Breast epithelium (tissue), 3 donors: Measurements from ENCODE around the gene MEOX2.

Experiments
- POLR2A ChIP-seq: fragments of 450-650 bp; IDR thresholded peaks from one replicate; pipeline ENCODE4 v1.6.1; 2016; ENCODE audit warnings: antibody characterized with exemption, mild to moderate bottlenecking, moderate library complexity
- TF ChIP-seq, protein P1 (sequence below), 3 donors: fragments of 450-650 bp; IDR thresholded peaks; one replicate each; pipeline ENCODE4 v1.5.1; 2016 to 2017; ENCODE audit warnings: antibody characterized with exemption in 3 of 3, mild to moderate bottlenecking in 3 of 3, moderate library complexity in 3 of 3

DNA sequence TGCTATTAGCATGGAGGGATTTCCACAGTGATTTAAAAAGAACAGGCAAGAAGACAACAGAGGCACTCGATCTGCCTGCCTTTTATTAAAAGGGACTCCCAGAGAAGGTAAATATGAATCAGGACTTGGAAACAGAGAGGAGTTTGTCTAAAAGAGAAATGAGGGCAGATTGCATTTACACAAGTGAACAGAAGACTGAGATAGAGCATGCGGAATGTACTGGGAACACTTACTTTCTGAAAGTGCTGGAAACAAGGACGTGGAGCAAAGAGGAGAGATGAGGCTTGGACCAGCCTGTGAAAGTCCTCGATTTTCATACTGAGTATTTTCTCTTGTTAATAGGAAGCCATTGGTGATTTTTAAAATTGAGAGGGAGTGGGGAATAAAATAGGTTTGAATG is 35.7 kb downstream of the MEOX2 start:
- TF ChIP-seq POLR2A, result no peak
- TF ChIP-seq, protein P1, sequence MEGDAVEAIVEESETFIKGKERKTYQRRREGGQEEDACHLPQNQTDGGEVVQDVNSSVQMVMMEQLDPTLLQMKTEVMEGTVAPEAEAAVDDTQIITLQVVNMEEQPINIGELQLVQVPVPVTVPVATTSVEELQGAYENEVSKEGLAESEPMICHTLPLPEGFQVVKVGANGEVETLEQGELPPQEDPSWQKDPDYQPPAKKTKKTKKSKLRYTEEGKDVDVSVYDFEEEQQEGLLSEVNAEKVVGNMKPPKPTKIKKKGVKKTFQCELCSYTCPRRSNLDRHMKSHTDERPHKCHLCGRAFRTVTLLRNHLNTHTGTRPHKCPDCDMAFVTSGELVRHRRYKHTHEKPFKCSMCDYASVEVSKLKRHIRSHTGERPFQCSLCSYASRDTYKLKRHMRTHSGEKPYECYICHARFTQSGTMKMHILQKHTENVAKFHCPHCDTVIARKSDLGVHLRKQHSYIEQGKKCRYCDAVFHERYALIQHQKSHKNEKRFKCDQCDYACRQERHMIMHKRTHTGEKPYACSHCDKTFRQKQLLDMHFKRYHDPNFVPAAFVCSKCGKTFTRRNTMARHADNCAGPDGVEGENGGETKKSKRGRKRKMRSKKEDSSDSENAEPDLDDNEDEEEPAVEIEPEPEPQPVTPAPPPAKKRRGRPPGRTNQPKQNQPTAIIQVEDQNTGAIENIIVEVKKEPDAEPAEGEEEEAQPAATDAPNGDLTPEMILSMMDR (IDR thresholded peaks at IDR 0.05), result no peak
